HepG2 (cell line): ENCODE measurements around the gene NPB. TPM values are rescaled to one million over a fixed set of nuclear protein-coding genes. Genes with fewer than 3 reads are reported as not detected.
A peak's percentile ranks its signal among the peaks of the same experiment; 100 is the strongest.

ENCODE experiments used
- EHMT2 ChIP-seq: fragments of 200-600 bp; sonication (generic); IDR thresholded peaks from 2 replicates; pipeline ENCODE4 v1.7.0; 2017; ENCODE audit warnings: antibody characterized with exemption, low read depth, low read length, borderline replicate concordance
- HNRNPL ChIP-seq: fragments of 200-400 bp; formaldehyde crosslinking; IDR thresholded peaks from 2 replicates; pipeline ENCODE4 v1.6.1; 2017; ENCODE audit warnings: mild to moderate bottlenecking, low read depth, low read length
- HOXA5 ChIP-seq: sonication (generic); formaldehyde crosslinking; IDR thresholded peaks from 2 replicates; pipeline ENCODE4 v1.4.0; 2020; ENCODE audit warnings: missing genetic modification reagents
- KMT2A ChIP-seq: sonication (generic); formaldehyde crosslinking; IDR thresholded peaks from 2 replicates; pipeline ENCODE4 v1.4.0; 2020; ENCODE audit warnings: missing genetic modification reagents
- MTA1 ChIP-seq: sonication (generic); formaldehyde crosslinking; IDR thresholded peaks from 2 replicates; pipeline ENCODE4 v1.4.0; 2020; ENCODE audit warnings: missing genetic modification reagents, mild to moderate bottlenecking, borderline replicate concordance
- MTF1 ChIP-seq: sonication (generic); formaldehyde crosslinking; IDR thresholded peaks from 2 replicates; pipeline ENCODE4 v1.5.0; 2020; ENCODE audit warnings: missing genetic modification reagents
- NFRKB ChIP-seq: fragments of 450-650 bp; IDR thresholded peaks from 2 replicates; pipeline ENCODE4 v1.6.1; 2017
- NR2F6 ChIP-seq, 2 experiments: IDR thresholded peaks; 2 replicates each; pipeline ENCODE4 v1.6.1; 2016; ENCODE audit warnings: antibody characterized with exemption in 1 of 2, mild to moderate bottlenecking in 1 of 2
- PHF5A ChIP-seq: IDR thresholded peaks from one replicate; pipeline ENCODE4 v1.6.1; 2018; ENCODE audit warnings: low read depth, missing genetic modification reagents; ENCODE audit not compliant: unreplicated experiment
- SOX13 ChIP-seq, 3 experiments: fragments of 450-650 bp in 1 of 3; sonication (generic) in 1 of 3; formaldehyde crosslinking in 1 of 3; IDR thresholded peaks in 2 of 3; conservative IDR thresholded peaks in 1 of 3; 2 replicates each; pipeline versions ENCODE4 v1.5.0 to v1.6.1; 2016 to 2020; ENCODE audit warnings: antibody characterized with exemption in 1 of 3, mild to moderate bottlenecking in 1 of 3, missing compliant biosample characterization in 1 of 3, missing genetic modification reagents in 1 of 3, moderate library complexity in 1 of 3
- SSRP1 ChIP-seq: IDR thresholded peaks from 2 replicates; pipeline ENCODE4 v1.6.1; 2016; ENCODE audit warnings: control low read depth
- ZNF143 ChIP-seq: sonication (generic); formaldehyde crosslinking; IDR thresholded peaks from 2 replicates; pipeline ENCODE4 v1.4.0; 2020; ENCODE audit warnings: missing genetic modification reagents
- ZNF709 ChIP-seq: sonication (generic); formaldehyde crosslinking; IDR thresholded peaks from 2 replicates; pipeline ENCODE4 v1.5.0; 2020; ENCODE audit warnings: mild to moderate bottlenecking, missing genetic modification reagents
- polyA plus RNA-seq, 8 experiments: library from polyadenylated mRNA; depleted of rRNA in 3 of 8; stranded (reverse) in 7 of 8; unstranded in 1 of 8; fragments of >200 nt; fragmentation: Illumina TruSeq in 4 of 8; extraction: Trizol in 4 of 8; gene quantifications; 2 replicates each; pipeline versions ENCODE4 v1.2.1 to v1.2.3, GENCODE V29; 2011 to 2016; ENCODE audit warnings: low read depth in 4 of 8, missing spikeins in 1 of 8, mixed read lengths in 1 of 8; ENCODE audit not compliant: insufficient read depth in 1 of 8
- total RNA-seq, 5 experiments: library from RNA; depleted of rRNA; stranded (reverse); fragments of >200 nt; fragmentation: Illumina TruSeq; extraction: Trizol; gene quantifications; 2 replicates each; pipeline ENCODE4 v1.2.3, GENCODE V29; 2016; ENCODE audit warnings: low read depth in 1 of 5
- TF ChIP-seq, protein P1 (sequence below): sonication (generic); formaldehyde crosslinking; IDR thresholded peaks from 2 replicates; pipeline ENCODE4 v1.4.0; 2020; ENCODE audit warnings: missing genetic modification reagents; ENCODE audit errors: not compliant biosample characterization
- TF ChIP-seq, protein P2 (sequence below): IDR thresholded peaks from 2 replicates; pipeline ENCODE4 v1.6.1; 2016; ENCODE audit warnings: missing compliant biosample characterization, missing genetic modification reagents, borderline replicate concordance
- TF ChIP-seq, protein P3 (sequence below): IDR thresholded peaks from 2 replicates; pipeline ENCODE4 v1.6.1; 2012; ENCODE audit warnings: low read depth, low read length, improper control_type of control experiment
- TF ChIP-seq, protein P4 (sequence below): IDR thresholded peaks from 2 replicates; pipeline ENCODE4 v1.6.1; 2016; ENCODE audit warnings: mild to moderate bottlenecking, missing biosample characterization, missing genetic modification reagents
- TF ChIP-seq, protein P5 (sequence below): sonication (generic); formaldehyde crosslinking; IDR thresholded peaks from 2 replicates; pipeline ENCODE4 v1.5.1; 2020; ENCODE audit warnings: mild to moderate bottlenecking, missing genetic modification reagents, moderate library complexity

Gene NPB
- total and polyA plus RNA-seq, 2 of the 13 experiments (the other 11 are each of a cell fraction or from before 2014, with no cell fraction given): 0.11 to 0.93 TPM

DNA sequence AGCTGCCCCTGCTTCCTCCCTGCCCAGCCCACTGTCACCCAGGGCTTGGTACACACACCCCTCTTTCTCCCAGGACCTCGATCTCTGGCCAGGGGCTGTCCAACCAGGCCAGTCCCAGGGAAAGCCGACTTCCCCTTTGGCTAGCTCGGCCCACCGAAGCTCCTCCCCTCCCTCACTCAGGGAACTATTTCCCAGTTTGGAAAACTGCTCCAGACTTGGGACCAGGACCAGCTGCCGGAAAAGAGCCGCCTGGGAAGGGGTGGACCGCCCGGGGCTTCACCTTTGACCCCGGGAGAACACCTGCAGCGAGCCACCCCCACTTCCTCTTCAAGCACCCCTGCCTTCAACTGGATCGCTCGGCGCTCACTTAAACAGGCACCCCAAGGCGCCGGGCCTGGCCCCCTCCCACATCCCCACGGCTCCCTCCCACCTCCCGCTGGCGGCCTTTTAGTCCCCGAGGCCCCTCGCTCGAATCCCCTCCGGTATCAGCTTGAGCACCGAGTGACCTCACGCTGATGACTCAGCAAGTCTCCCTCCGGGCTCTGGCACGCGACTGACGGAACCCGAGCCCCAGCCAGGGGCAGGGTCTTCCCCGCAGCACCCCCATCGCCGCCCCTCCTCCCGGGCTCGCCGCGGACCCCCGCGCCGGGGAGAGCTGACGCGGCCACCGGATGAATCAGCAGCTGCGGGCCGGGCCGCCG is 24.6 kb downstream of the NPB start (continued):
- TF ChIP-seq, protein P1, sequence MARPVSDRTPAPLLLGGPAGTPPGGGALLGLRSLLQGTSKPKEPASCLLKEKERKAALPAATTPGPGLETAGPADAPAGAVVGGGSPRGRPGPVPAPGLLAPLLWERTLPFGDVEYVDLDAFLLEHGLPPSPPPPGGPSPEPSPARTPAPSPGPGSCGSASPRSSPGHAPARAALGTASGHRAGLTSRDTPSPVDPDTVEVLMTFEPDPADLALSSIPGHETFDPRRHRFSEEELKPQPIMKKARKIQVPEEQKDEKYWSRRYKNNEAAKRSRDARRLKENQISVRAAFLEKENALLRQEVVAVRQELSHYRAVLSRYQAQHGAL: no peak
- TF ChIP-seq NR2F6 (IDR thresholded peaks at IDR 0.05): peak; percentile 98
- peak; percentile 97 for TF ChIP-seq NR2F6 (CRISPR knock-in tag; IDR thresholded peaks at IDR 0.05)
- no peak for TF ChIP-seq MTF1 (CRISPR knock-in tag)
- TF ChIP-seq, protein P2, sequence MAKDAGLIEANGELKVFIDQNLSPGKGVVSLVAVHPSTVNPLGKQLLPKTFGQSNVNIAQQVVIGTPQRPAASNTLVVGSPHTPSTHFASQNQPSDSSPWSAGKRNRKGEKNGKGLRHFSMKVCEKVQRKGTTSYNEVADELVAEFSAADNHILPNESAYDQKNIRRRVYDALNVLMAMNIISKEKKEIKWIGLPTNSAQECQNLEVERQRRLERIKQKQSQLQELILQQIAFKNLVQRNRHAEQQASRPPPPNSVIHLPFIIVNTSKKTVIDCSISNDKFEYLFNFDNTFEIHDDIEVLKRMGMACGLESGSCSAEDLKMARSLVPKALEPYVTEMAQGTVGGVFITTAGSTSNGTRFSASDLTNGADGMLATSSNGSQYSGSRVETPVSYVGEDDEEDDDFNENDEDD (CRISPR knock-in tag): peak; percentile 17; the same call in 1 of the 2 replicates
- TF ChIP-seq, protein P3, sequence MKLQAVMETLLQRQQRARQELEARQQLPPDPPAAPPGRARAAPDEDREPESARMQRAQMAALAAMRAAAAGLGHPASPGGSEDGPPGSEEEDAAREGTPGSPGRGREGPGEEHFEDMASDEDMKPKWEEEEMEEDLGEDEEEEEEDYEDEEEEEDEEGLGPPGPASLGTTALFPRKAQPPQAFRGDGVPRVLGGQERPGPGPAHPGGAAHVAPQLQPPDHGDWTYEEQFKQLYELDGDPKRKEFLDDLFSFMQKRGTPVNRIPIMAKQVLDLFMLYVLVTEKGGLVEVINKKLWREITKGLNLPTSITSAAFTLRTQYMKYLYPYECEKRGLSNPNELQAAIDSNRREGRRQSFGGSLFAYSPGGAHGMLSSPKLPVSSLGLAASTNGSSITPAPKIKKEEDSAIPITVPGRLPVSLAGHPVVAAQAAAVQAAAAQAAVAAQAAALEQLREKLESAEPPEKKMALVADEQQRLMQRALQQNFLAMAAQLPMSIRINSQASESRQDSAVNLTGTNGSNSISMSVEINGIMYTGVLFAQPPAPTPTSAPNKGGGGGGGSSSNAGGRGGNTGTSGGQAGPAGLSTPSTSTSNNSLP: no peak
- peak; percentile 66 for TF ChIP-seq KMT2A
- TF ChIP-seq, protein P4, sequence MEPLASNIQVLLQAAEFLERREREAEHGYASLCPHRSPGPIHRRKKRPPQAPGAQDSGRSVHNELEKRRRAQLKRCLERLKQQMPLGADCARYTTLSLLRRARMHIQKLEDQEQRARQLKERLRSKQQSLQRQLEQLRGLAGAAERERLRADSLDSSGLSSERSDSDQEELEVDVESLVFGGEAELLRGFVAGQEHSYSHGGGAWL (CRISPR knock-in tag): peak; percentile 75; the same call in 1 of the 2 replicates
- TF ChIP-seq MTA1 (CRISPR knock-in tag): no peak
- TF ChIP-seq ZNF143 (CRISPR knock-in tag): peak; percentile 59
- TF ChIP-seq EHMT2: no peak
- no peak for TF ChIP-seq PHF5A (CRISPR knock-in tag)
- TF ChIP-seq SSRP1 (CRISPR knock-in tag): no peak
- TF ChIP-seq ZNF709 (CRISPR knock-in tag): no peak
- peak; percentile 86 for TF ChIP-seq HNRNPL
- TF ChIP-seq, protein P5, sequence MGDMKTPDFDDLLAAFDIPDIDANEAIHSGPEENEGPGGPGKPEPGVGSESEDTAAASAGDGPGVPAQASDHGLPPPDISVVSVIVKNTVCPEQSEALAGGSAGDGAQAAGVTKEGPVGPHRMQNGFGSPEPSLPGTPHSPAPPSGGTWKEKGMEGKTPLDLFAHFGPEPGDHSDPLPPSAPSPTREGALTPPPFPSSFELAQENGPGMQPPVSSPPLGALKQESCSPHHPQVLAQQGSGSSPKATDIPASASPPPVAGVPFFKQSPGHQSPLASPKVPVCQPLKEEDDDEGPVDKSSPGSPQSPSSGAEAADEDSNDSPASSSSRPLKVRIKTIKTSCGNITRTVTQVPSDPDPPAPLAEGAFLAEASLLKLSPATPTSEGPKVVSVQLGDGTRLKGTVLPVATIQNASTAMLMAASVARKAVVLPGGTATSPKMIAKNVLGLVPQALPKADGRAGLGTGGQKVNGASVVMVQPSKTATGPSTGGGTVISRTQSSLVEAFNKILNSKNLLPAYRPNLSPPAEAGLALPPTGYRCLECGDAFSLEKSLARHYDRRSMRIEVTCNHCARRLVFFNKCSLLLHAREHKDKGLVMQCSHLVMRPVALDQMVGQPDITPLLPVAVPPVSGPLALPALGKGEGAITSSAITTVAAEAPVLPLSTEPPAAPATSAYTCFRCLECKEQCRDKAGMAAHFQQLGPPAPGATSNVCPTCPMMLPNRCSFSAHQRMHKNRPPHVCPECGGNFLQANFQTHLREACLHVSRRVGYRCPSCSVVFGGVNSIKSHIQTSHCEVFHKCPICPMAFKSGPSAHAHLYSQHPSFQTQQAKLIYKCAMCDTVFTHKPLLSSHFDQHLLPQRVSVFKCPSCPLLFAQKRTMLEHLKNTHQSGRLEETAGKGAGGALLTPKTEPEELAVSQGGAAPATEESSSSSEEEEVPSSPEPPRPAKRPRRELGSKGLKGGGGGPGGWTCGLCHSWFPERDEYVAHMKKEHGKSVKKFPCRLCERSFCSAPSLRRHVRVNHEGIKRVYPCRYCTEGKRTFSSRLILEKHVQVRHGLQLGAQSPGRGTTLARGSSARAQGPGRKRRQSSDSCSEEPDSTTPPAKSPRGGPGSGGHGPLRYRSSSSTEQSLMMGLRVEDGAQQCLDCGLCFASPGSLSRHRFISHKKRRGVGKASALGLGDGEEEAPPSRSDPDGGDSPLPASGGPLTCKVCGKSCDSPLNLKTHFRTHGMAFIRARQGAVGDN (CRISPR knock-in tag): peak; percentile 93
- peak; percentile 72; the same call in 1 of the 2 replicates for TF ChIP-seq HOXA5 (CRISPR knock-in tag)
- TF ChIP-seq NFRKB: no peak
- TF ChIP-seq SOX13 (IDR thresholded peaks at IDR 0.05): 0 out of 2 replicates have a peak, but pooled peaks have one; percentile 5
- TF ChIP-seq SOX13 (CRISPR knock-in tag; conservative IDR thresholded peaks at IDR 0.05 in 1 of 2, IDR thresholded peaks at IDR 0.05 in 1 of 2): peak in 1 of 2 experiments; percentile 18; a peak in 1 of 4 replicates
